ENCODE data around the gene HCN2.
"Not testable (repeated sequence)": the region's sequence is repeated elsewhere in the genome, so short reads cannot be mapped to it uniquely, and the experiment has no call there.

The HCN2 gene

DNA sequence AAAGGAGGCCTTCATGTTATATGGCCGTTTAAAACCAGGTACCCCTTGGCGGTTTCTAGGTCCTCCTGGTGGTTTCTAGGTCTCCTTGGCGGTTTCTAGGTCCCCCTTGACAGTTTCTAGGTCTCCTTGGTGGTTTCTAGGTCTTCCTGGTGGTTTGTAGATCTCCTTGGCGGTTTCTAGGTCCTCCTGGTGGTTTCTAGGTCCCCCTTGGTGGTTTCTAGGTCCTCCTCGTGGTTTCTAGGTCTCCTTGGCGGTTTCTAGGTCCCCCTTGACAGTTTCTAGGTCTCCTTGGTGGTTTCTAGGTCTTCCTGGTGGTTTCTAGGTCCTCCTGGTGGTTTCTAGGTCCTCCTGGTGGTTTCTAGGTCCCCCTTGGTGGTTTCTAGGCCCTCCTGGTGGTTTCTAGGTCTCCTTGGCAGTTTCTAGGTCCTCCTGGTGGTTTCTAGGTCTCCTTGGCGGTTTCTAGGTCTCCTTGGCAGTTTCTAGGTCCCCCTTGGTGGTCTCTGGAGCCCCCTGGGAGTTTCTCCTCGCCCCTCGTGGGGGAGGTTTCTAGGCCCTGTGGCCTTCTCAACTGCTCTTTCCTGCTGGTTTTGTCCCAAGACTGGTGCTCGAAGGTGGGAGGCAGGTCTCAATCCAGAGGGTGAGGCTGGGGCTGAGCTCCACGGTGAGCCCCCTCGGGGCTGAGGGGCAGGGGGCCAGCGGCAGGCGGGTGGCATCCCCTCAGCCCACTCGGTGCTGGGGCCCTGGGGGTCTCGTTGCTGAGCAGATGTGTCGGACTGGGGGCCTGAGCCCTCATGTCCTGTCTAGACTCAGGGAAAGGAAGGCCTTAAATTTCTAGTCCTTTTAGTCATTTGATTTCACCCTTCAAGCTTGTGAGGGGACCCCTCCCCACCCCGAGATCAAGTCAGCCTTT lies 8.0 kb downstream of the HCN2 start:
- DNase-seq: no peak
- in situ Hi-C loops (cut with MboI; ENCODE audit: low pct_unique_long_range_greater_than_20kb, low sequenced_read_pairs): no loop called here

DNA sequence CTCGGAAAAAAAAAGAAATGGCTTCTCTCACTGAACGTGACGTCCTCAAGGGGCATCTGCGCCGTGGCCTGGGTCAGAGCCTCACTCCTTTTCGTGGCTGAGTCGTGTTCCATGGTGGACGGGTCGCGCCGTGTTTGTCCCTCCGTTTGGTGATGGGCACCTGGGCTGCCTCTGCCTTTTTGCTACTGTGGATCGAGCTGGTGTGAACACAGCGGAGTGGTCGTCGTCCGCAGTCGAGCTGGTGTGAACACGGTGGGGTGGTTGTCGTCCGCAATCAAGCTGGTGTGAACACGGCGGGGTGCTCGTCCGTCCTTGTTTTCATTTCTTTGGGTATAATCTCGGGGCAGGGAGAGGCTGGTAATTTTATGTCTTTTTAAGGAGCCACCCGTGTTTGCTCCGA lies 11.6 kb downstream of the HCN2 start:
- DNase-seq: no peak
- in situ Hi-C loops (cut with MboI; ENCODE audit: low pct_unique_long_range_greater_than_20kb, low sequenced_read_pairs): no loop called here

DNA sequence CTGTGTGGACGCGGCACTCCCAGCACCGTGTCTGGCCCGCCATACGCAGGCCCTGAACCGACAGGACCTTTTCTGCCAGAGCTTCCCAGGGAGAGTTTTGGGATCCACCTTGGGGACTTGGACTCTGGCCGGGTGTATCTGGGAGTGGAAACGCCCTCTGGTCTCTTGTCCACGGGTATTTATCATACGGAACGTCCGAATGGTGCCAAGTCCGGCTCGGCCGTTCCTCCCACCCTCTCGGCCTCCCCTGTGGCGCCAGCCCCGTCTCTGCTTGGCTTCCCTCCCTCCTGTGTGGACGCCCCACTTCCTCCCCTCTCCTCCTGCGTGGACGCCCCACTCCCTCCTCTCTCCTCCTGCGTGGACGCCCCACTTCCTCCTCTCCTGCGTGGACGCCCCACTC lies 12.1 kb downstream of the HCN2 start:
- in situ Hi-C loops (cut with MboI; ENCODE audit: low pct_unique_long_range_greater_than_20kb, low sequenced_read_pairs): no loop called here
- DNase-seq: no peak

DNA sequence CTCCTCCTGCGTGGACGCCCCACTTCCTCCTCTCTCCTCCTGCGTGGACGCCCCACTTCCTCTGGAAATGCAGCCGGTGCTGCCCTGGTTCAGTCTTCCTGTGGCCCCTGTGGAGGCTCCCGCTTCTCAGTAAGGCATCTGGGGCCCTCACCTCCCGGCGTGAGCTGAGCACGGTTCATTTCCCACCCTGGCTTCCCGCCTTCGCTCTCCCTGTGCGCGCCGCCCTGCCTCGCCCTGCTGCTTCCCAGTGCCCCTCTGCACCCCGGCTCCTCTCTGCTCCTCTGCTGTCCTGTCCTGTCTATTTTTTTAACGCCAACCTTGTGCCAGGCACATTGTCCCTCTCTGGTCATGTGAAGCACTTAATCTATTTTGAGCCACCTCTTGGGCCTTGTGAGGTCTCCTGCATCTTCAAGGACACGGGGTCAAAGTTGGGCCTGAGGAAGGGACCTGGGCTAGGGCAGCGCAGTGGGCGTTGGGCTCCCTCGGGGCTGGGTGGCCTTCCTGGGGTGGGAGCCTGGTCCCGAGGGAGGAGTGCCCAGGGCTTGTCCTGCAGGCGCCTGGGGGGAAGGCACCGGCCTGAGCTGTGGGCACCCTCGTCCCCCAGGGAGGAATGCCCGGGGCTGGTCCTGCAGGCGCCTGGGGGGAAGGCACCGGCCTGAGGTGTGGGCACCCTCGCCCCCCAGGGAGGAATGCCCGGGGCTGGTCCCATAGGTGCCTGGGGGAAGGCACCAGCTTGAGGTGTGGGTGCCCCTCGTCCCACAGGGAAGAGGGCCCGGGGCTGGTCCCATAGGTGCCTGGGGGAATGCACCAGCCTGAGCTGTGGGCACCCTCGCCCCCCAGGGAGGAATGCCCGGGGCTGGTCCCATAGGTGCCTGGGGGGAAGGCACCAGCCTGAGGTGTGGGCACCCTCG lies 13.0 kb downstream of the HCN2 start:
- no peak for DNase-seq
- in situ Hi-C loops (cut with MboI; ENCODE audit: low pct_unique_long_range_greater_than_20kb, low sequenced_read_pairs): no loop called here

DNA sequence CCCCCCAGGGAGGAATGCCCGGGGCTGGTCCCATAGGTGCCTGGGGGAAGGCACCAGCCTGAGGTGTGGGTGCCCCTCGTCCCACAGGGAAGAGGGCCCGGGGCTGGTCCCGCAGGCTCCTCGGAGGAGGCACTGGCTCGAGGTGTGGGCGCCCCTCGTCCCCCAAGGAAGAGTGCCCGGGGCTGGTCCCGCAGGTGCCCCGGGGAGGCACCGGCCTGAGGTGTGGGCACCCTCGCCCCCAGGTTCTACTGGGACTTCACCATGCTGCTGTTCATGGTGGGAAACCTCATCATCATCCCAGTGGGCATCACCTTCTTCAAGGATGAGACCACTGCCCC lies 13.6 kb downstream of the HCN2 start:
- DNase-seq; in situ Hi-C loops (cut with MboI; ENCODE audit: low pct_unique_long_range_greater_than_20kb, low sequenced_read_pairs): not testable (repeated sequence)

DNA sequence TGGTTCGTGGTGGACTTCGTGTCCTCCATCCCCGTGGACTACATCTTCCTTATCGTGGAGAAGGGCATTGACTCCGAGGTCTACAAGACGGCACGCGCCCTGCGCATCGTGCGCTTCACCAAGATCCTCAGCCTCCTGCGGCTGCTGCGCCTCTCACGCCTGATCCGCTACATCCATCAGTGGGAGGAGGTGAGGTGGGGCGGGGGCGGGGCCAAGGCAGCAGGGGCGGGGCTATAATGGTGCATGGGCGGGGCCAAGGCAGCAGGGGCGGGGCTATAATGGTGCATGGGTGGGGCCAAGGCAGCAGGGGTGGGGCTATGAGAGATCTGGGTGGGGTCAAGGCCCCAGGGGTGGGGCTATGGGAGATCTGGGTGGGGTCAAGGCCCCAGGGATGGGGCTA lies 14.1 kb downstream of the HCN2 start:
- DNase-seq; in situ Hi-C loops (cut with MboI; ENCODE audit: low pct_unique_long_range_greater_than_20kb, low sequenced_read_pairs): not testable (repeated sequence)

DNA sequence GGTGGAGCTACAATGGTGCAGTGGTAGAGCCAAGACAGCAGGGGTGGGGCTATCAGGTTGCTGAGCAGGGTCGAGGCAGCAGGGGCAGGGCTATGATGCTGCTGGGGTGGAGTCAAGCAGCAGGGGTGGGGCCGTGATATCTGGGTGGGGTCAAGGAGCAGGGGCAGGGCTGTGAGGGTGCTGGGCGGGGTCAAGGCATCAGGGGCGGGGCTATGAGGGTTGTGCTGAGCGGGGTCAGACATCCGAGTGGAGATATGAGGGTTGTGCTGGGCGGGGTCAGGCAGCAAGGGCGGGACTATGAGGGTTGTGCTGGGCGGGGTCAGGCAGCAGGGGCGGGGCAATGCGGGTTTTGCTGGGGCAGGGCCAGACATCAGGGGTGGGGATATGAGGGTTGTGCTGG lies 14.7 kb downstream of the HCN2 start:
- in situ Hi-C loops (cut with MboI; ENCODE audit: low pct_unique_long_range_greater_than_20kb, low sequenced_read_pairs): no loop called here
- no peak for DNase-seq

DNA sequence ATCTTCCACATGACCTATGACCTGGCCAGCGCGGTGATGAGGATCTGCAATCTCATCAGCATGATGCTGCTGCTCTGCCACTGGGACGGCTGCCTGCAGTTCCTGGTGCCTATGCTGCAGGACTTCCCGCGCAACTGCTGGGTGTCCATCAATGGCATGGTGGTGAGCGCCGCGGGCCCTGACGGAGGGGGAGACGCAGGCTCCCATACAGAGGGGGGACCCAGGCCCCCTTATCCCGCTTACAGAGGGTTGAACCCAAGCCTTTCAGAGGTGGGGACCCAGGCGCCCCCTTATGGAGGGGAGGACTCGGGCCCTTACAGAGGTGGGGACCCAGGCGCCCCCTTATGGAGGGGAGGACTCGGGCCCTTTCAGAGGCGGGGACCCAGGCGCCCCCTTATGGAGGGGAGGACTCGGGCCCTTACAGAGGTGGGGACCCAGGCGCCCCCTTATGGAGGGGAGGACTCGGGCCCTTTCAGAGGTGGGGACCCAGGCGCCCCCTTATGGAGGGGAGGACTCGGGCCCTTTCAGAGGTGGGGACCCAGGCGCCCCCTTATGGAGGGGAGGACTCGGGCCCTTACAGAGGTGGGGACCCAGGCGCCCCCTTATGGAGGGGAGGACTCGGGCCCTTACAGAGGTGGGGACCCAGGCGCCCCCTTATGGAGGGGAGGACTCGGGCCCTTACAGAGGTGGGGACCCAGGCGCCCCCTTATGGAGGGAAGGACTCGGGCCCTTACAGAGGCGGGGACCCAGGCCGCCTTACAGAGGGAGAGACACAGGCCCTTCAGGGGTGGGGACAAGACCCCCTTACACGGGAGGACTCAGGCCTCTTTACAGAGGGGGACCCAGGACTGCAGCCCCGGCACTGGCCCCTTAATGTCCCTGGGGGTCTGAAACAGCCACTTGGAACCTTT lies 15.6 kb downstream of the HCN2 start:
- in situ Hi-C loops (cut with MboI; ENCODE audit: low pct_unique_long_range_greater_than_20kb, low sequenced_read_pairs): not testable (repeated sequence)
- DNase-seq: peak; percentile 38

DNA sequence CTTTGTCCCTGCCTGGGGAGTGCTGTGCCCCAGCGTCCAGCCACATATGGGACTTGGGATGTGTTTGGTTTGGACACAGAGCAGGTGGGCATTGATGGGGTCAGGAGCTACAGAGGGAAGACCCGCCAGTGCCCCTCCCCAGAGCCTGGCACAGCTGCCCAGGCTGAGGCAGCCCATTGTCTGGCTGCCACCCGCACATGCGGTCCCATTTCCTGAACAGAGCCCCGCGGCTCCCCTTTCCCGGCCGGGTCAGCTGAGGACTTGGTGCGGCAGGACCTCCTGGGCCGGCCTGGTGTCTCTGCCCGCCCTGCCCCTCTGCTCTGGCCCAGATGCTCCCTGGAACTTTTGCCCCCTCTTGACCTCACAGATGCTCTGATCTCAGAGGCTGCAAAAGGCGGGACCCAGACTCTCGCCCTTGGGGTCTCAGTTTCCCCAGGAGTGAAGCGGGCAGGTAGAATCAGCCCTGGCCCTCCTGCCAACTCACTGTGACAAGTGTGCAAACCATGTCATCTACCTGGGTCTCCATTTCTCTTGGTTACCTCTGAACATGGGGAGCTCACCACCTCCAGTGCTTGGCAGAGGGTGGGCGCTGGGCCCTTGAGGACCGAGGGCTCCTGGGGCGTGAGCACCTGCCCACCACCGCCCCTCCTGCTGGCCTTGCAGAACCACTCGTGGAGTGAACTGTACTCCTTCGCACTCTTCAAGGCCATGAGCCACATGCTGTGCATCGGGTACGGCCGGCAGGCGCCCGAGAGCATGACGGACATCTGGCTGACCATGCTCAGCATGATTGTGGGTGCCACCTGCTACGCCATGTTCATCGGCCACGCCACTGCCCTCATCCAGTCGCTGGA lies 17.8 kb downstream of the HCN2 start:
- DNase-seq: no peak
- in situ Hi-C loops (cut with MboI; ENCODE audit: low pct_unique_long_range_greater_than_20kb, low sequenced_read_pairs): no loop called here

DNA sequence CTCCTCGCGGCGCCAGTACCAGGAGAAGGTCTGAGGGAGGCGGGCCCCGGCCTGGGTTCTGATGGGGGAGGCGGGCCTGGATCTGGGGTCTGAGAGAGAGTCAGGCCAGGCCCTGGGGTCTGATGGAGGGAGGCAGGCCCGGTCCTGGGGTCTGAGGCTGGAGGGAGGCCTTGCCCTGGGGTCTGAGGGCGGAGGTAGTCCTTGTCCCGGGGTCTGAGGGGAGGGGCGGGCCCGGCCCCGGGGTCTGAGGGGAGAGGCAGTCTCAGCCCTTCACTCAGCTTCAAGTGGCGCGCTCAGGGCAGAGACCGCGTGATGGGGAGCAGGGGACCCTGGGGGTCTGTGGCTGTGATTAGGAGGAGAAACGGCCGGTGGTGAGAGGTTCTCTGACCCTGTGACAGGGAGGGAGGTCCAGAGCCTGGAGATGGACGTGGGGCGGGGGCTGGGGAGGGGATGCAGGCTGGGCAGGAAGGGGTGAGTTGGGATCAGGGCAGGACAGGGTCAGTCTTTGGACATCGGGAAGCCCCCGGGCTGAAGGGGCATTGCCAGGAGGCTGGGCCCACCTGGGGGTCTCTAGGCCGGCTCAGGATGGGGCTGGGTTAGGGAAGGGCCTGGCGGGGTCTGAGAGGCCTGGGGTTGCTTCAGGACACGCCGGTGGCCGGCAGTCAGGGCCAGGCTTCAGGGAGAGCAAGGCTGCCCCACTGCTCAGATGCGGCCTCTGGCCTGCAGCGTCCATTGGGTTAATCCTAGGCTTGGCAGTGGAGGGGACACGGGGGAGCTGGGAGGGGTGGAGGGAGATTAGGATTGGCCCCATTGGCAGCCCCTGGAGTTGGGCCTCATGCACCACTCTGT lies 18.7 kb downstream of the HCN2 start:
- in situ Hi-C loops (cut with MboI; ENCODE audit: low pct_unique_long_range_greater_than_20kb, low sequenced_read_pairs): no loop called here
- DNase-seq: no peak

DNA sequence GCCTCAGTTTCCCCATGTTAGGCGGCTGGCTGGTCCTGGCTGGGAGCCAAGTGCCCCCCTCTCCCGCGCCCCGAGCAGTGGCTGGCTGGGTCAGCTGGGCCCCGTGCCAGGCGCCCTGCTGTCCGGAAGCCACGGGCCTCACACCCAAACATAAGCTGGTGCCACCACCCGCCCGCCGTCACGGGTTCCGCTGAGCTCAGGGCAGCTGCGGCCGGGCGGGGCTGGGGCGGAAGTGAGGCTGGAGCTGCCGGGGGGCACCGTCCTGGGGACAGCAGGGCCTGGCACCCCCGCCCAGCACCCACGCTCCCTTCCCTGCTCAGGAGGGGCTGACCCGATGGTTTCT lies 19.3 kb downstream of the HCN2 start:
- no peak for DNase-seq
- in situ Hi-C loops (cut with MboI; ENCODE audit: low pct_unique_long_range_greater_than_20kb, low sequenced_read_pairs): no loop called here

DNA sequence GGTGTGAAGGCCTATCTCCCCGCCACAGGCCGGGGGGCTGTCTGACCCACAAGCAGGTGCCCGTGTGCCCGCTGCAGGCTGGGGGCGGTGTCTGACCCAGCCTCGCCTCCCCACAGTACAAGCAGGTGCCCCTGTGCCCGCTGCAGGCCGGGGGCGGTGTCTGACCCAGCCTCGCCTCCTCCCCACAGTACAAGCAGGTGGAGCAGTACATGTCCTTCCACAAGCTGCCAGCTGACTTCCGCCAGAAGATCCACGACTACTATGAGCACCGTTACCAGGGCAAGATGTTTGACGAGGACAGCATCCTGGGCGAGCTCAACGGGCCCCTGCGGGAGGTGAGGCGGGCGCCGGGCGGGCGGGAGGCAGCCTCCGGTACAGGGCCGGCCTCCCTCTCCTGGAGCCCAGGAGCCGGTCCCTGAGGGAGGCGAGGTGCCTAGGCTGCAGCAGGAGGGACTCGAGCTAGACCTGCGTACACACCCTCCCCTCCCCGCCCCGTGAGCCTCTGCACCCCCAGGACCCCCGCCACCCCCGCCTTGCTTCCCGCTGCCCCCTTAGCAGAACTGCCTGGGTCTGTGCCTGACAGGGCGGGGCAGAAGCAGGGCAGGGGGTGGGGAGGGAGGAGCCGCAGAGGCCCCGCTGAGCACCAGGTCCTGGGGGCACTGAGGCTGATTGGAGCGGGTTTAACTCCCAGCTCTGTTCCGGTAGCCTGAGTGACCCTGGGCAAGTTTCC lies 20.6 kb downstream of the HCN2 start:
- peak; percentile 33 for DNase-seq
- in situ Hi-C loops (cut with MboI; ENCODE audit: low pct_unique_long_range_greater_than_20kb, low sequenced_read_pairs): no loop called here

DNA sequence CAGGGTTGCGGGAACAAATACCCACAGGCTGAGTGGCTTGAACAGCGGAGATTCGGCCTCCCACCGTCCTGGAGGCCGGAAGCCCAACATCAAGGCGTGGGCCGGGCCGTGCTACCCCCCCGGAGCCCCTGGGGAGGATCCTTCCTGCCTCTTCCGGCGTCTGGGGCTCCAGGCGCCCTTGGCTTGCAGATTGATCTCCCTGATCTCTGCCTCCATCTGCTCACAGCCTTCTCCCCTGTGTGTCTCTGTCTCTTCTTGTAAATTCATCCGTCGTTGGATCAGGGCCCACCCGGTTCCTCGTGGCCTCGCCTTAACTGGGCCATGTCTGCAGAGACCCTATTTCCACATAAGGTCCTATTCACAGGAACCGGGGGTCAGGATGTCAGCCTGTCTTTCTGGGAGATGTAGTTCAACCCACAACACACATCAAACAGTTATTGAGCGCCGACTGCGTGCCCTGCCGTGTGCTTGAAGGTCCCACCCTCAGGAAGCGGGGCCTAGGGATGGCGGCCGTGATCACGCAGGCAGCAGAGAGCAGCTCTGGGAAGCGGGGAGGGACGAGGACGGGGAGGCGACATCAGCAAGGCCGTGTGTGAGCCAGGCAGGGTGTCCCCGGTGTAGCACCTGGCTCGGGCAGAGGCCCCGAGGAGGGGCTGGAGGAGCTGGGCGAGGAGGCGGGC lies 21.3 kb downstream of the HCN2 start:
- peak; percentile 93 for DNase-seq
- in situ Hi-C loops (cut with MboI; ENCODE audit: low pct_unique_long_range_greater_than_20kb, low sequenced_read_pairs): no loop called here

DNA sequence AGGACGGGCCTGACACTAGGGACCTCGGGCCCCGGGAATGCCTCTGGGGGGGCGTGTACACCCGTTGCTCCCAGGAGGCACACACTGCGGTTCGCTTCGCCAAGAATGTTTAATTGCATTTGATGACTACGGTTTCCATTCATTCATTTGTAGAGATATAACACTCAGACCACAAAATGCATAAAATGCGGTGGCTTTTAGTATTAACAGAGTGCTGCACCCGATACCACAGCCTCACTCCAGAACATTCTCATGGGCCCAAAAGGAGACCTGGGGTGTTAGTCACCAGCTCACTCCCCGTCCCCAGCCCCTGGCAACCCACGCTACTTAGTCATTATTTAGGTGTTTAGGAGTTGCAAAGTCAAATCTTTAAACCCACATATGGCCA lies 21.8 kb downstream of the HCN2 start:
- no peak for DNase-seq

DNA sequence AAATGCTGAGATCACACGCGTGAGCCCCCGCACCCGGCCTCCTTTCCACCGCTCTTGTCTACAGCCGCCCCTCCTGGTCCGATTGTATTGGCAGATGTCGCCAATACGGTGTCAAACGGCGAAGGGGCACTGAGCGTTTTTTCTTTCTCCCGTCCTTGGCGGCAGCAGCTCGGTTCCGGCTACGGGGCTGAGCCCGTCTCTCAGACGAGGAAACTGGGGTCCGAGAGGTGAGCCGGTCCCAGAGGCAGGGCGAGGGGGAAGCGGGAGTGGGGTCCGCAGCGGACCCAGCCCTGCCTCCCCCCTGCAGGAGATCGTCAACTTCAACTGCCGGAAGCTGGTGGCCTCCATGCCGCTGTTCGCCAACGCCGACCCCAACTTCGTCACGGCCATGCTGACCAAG lies 23.3 kb downstream of the HCN2 start:
- in situ Hi-C loops (cut with MboI; ENCODE audit: low pct_unique_long_range_greater_than_20kb, low sequenced_read_pairs): no loop called here
- DNase-seq: no peak

More for the DNA sequence above, 21.8 kb downstream of the HCN2 start:
- in situ Hi-C loops (cut with MboI; ENCODE audit: low pct_unique_long_range_greater_than_20kb, low sequenced_read_pairs): no loop called here

DNA sequence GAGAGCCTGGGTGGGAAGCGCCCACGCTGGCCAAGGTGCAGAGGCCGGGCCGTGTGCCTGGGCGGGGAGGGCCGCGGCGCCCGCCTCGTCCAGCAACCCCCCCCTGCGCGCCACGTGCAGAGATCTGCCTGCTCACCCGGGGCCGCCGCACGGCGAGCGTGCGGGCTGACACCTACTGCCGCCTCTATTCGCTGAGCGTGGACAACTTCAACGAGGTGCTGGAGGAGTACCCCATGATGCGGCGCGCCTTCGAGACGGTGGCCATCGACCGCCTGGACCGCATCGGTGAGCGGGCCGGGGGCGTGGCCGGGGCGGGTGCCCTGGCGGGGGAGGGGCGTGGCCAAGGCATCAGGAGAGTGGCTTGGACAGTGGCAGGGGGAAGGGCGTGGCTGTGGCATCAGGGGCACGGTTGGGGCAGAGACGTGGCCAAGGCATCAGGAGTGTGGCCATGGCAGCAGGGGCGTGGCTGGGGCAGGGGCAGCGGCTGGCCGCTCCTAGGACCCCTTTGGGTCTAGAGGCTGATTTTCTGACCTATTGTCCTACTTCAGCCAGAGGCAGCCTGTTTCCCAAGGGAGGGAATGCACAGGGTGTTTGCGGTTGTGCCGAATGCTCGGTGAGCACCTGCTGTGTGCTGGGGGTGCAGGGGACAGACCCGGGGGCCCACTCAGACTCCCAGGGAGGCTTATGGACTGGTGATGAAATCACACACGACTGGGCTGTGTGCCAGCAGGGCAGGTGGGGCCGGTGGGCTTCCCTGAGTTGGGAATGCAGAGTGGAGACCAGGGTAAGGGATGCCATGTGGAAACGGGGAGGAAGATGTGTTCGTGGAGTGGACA lies 24.3 kb downstream of the HCN2 start:
- no peak for DNase-seq
- in situ Hi-C loops (cut with MboI; ENCODE audit: low pct_unique_long_range_greater_than_20kb, low sequenced_read_pairs): no loop called here

All from KBM-7 (cell line).